Prostate gland (tissue), 2 donors: ENCODE measurements around the gene LDHAL6B.

Source experiments
- CTCF ChIP-seq, 4 experiments: fragments of 200-600 bp in 2 of 4; fragments of 450-650 bp in 2 of 4; sonication (generic) in 2 of 4; IDR thresholded peaks; 1 replicate in 3 of 4; 2 replicates in 1 of 4; pipeline ENCODE4 v1.5.1; 2016 to 2019; ENCODE audit warnings: antibody characterized with exemption in 4 of 4, mild to moderate bottlenecking in 2 of 4, moderate library complexity in 2 of 4
- POLR2A ChIP-seq: fragments of 450-650 bp; IDR thresholded peaks from one replicate; pipeline ENCODE4 v1.6.1; 2016; ENCODE audit warnings: antibody characterized with exemption, mild to moderate bottlenecking
- POLR2AphosphoS5 ChIP-seq: sonication (generic); formaldehyde crosslinking; IDR thresholded peaks from one replicate; pipeline ENCODE4 v1.6.1; 2017; ENCODE audit warnings: antibody characterized with exemption

- TF ChIP-seq POLR2A (no peak), CTCF (IDR thresholded peaks at IDR 0.05) (no peak), POLR2AphosphoS5 (no peak)
These were observed 49.2 kb upstream of the LDHAL6B start for GRCh38 chr15:59157396-59157795.
